Measurements from ENCODE around the gene SMC6. TPM values are rescaled to one million over a fixed set of nuclear protein-coding genes. Genes with fewer than 3 reads are reported as not detected.

SMC6 gene
- total RNA-seq, 1 experiment from 2014 or later: 40.3 TPM

DNA sequence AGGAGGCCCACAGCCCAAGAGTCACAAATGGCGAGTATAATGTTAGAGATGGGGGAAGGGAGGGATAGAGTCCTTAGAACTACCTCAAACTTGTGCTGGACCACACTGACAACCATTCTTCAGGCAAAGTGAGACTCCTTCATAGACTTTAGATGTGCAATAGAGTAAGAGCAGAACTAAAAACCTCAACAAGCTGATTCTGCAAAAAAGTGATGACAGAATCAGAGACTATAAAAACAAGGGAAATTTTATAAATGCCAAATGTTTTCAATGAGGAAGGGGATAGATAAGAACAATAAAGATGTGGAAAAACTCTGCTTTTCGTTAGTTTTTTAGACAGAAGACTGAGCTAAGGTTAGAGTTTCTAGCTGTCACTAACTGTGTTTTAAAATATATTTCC is 17.7 kb downstream of the SMC6 start:
- Mint-ChIP-seq H3K4me3 (no peak overlapping the region), H3K36me3 (ENCODE audit: insufficient read depth in 1 of 3, low read depth in 3 of 3) (peaks cover 39 to 77% (median 74%) of the 10 kb centered on the region in 3 experiments), H3K9me3 (no peaks in the 10 kb centered on the region; a peak in 1 of 5 replicates), H3K27ac (0 out of 7 replicates have a peak overlapping the region, but pooled peaks of 1 of the 3 experiments have one; percentile 36), H3K4me1 (no peaks in the 10 kb centered on the region), H3K27me3 (ENCODE audit: low read depth) (no peaks in the 10 kb centered on the region)
- no peak overlapping the region for H4K8ac ChIP-seq (replicated peaks; ENCODE audit: insufficient read length, low read depth, low read length)
- no peaks in the 10 kb centered on the region for H3K4me1 ChIP-seq (ENCODE audit: insufficient read depth, low read length)
- no peak overlapping the region for H3K18ac ChIP-seq (ENCODE audit: insufficient read length, low read depth, low read length)
- no peak overlapping the region for H3K23ac ChIP-seq (ENCODE audit: insufficient read length, low read depth, low read length)
- no peak for DNase-seq
- no peak overlapping the region for H3K56ac ChIP-seq (ENCODE audit: insufficient read length, low read depth, low read length)
- no peak overlapping the region for H3K27ac ChIP-seq (ENCODE audit: insufficient read length, low read depth, low read length)
- no peak overlapping the region for H2BK5ac ChIP-seq (ENCODE audit: insufficient read length, low read length)
- H3K79me1 ChIP-seq (ENCODE audit: insufficient read depth, low read depth, low read length, poor library complexity, severe bottlenecking): no peaks in the 10 kb centered on the region
- H4K91ac ChIP-seq (ENCODE audit: insufficient read length, low read depth, low read length): no peak overlapping the region
- no peaks in the 10 kb centered on the region for H3K27me3 ChIP-seq (ENCODE audit: insufficient read depth, low read length)
- WGBS (ENCODE audit: extremely low coverage, insufficient read length, low lambda C conversion rate): no CpG with 5 or more reads among the region's 2 CpGs
- H3K4me2 ChIP-seq (ENCODE audit: insufficient read depth, insufficient read length, low read length): no peak overlapping the region
- no peak overlapping the region for H4K5ac ChIP-seq (ENCODE audit: insufficient read length, low read depth, low read length)
- no peak overlapping the region for H3T11ph ChIP-seq (ENCODE audit: low read length)
- H3K23me2 ChIP-seq (ENCODE audit: insufficient read length, low read depth, low read length, poor library complexity, severe bottlenecking): no peaks in the 10 kb centered on the region
- no peak overlapping the region for H3K9ac ChIP-seq (ENCODE audit: extremely low read depth, insufficient read length, low read length)
- no peak overlapping the region for H2AK5ac ChIP-seq (ENCODE audit: insufficient read length, low read length)
- no peak overlapping the region for H2BK15ac ChIP-seq (ENCODE audit: low read depth, low read length)
- no peak overlapping the region for H2BK20ac ChIP-seq (ENCODE audit: low read depth, low read length, poor library complexity, severe bottlenecking)
- H3K4ac ChIP-seq (ENCODE audit: low read depth, low read length): no peak overlapping the region
- H4K20me1 ChIP-seq (ENCODE audit: control insufficient read depth, insufficient read depth, insufficient read length): no peaks in the 10 kb centered on the region
- H3K9me3 ChIP-seq (ENCODE audit: control insufficient read depth, low read depth, low read length): no peaks in the 10 kb centered on the region
- H3K79me2 ChIP-seq (ENCODE audit: insufficient read depth, low read length): no peaks in the 10 kb centered on the region
- H2BK120ac ChIP-seq (ENCODE audit: low read depth, low read length, poor library complexity, severe bottlenecking): no peak overlapping the region
- H2BK12ac ChIP-seq (ENCODE audit: insufficient read length, low read depth, low read length): no peak overlapping the region
- H3K14ac ChIP-seq (ENCODE audit: insufficient read depth, low read length): no peak overlapping the region
- H2AFZ ChIP-seq (ENCODE audit: low read length): no peak overlapping the region
- TF ChIP-seq, protein P1, sequence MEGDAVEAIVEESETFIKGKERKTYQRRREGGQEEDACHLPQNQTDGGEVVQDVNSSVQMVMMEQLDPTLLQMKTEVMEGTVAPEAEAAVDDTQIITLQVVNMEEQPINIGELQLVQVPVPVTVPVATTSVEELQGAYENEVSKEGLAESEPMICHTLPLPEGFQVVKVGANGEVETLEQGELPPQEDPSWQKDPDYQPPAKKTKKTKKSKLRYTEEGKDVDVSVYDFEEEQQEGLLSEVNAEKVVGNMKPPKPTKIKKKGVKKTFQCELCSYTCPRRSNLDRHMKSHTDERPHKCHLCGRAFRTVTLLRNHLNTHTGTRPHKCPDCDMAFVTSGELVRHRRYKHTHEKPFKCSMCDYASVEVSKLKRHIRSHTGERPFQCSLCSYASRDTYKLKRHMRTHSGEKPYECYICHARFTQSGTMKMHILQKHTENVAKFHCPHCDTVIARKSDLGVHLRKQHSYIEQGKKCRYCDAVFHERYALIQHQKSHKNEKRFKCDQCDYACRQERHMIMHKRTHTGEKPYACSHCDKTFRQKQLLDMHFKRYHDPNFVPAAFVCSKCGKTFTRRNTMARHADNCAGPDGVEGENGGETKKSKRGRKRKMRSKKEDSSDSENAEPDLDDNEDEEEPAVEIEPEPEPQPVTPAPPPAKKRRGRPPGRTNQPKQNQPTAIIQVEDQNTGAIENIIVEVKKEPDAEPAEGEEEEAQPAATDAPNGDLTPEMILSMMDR (conservative IDR thresholded peaks at IDR 0.05): no peak
